ENCODE measurements around the gene SPRED2.

SPRED2 gene

GRCh38 chr2:65413106-65413505 lies 19.3 kb downstream of the SPRED2 start:
- H3K9me3 ChIP-seq (ENCODE audit: insufficient read depth, low read length), result no peaks in the 10 kb centered on the region
- no peaks in the 10 kb centered on the region for H3K4me1 ChIP-seq (ENCODE audit: insufficient read depth, insufficient read length)
- H3K27me3 ChIP-seq (ENCODE audit: insufficient read depth, insufficient read length), result no peaks in the 10 kb centered on the region
- no peak overlapping the region for H3K9ac ChIP-seq (ENCODE audit: insufficient read length, low read depth)
- TF ChIP-seq SUZ12 (IDR thresholded peaks at IDR 0.05; ENCODE audit: extremely low read depth, insufficient read depth, insufficient read length) (no peak), ZNF274 (IDR thresholded peaks at IDR 0.05; ENCODE audit: low read depth, low read length) (no peak), YY1 (IDR thresholded peaks at IDR 0.05; ENCODE audit: insufficient read depth, insufficient read length) (no peak)
- H3K36me3 ChIP-seq (ENCODE audit: insufficient read depth, insufficient read length, low read length), result no peaks in the 10 kb centered on the region
- H3K4me3 ChIP-seq (ENCODE audit: insufficient read length, low read depth), result no peak overlapping the region
- DNase-seq (ENCODE audit: low read depth, low spot score), result no peak

DNA sequence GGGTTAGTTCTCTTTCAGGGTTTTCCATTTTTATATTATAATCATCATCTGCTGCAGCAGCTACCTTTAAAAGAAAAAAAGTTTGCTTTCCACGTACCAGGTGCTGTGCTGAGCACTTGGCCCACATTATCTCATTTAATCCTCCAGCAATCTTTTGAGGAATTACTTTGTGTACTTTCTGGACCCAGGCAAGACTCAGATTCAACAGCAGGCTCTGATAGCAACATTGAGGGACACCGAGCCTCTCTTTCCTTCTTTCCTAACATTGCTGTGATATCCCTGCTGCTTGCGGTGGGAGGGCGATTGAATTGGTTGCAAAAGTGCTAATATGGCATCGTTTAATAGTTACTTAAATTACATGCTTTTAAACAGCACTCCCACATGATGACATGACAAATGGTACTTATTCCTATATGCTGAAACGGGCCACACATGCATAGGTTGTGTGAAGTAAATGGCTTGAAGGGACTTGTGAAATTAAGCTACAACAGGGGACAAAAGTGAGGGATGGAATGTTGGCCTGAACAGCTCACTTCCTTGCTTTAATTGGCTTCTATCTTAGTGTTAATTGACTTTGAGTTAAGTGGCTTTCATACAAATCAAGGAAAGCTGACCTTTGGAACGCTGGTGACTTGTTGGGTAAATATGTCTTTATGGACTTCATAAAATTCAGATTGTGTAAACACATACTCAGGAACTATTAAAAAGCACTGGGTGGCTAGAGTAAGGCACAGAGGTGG lies 21.2 kb downstream of the SPRED2 start:
- Histone ChIP-seq H3K36me3 (ENCODE audit: insufficient read depth, insufficient read length, low read length) (no peaks in the 10 kb centered on the region), H3K4me3 (ENCODE audit: insufficient read length, low read depth) (no peak overlapping the region), H3K9ac (ENCODE audit: insufficient read length, low read depth) (no peak overlapping the region), H3K4me1 (ENCODE audit: insufficient read depth, insufficient read length) (no peaks in the 10 kb centered on the region), H3K9me3 (ENCODE audit: insufficient read depth, low read length) (no peaks in the 10 kb centered on the region), H3K27me3 (ENCODE audit: insufficient read depth, insufficient read length) (no peaks in the 10 kb centered on the region)
- TF ChIP-seq SUZ12 (IDR thresholded peaks at IDR 0.05; ENCODE audit: extremely low read depth, insufficient read depth, insufficient read length) (no peak), YY1 (IDR thresholded peaks at IDR 0.05; ENCODE audit: insufficient read depth, insufficient read length) (no peak), ZNF274 (IDR thresholded peaks at IDR 0.05; ENCODE audit: low read depth, low read length) (no peak)
- no peak for DNase-seq (ENCODE audit: low read depth, low spot score)

GRCh38 chr2:65409045-65409444 lies 23.4 kb downstream of the SPRED2 start:
- Histone ChIP-seq H3K9me3 (ENCODE audit: insufficient read depth, low read length) (no peaks in the 10 kb centered on the region), H3K4me1 (ENCODE audit: insufficient read depth, insufficient read length) (no peaks in the 10 kb centered on the region), H3K36me3 (ENCODE audit: insufficient read depth, insufficient read length, low read length) (no peaks in the 10 kb centered on the region), H3K9ac (ENCODE audit: insufficient read length, low read depth) (no peak overlapping the region), H3K4me3 (ENCODE audit: insufficient read length, low read depth) (no peak overlapping the region), H3K27me3 (ENCODE audit: insufficient read depth, insufficient read length) (no peaks in the 10 kb centered on the region)
- TF ChIP-seq YY1 (IDR thresholded peaks at IDR 0.05; ENCODE audit: insufficient read depth, insufficient read length) (no peak), ZNF274 (IDR thresholded peaks at IDR 0.05; ENCODE audit: low read depth, low read length) (no peak), SUZ12 (IDR thresholded peaks at IDR 0.05; ENCODE audit: extremely low read depth, insufficient read depth, insufficient read length) (no peak)
- DNase-seq (ENCODE audit: low read depth, low spot score), result no peak

DNA sequence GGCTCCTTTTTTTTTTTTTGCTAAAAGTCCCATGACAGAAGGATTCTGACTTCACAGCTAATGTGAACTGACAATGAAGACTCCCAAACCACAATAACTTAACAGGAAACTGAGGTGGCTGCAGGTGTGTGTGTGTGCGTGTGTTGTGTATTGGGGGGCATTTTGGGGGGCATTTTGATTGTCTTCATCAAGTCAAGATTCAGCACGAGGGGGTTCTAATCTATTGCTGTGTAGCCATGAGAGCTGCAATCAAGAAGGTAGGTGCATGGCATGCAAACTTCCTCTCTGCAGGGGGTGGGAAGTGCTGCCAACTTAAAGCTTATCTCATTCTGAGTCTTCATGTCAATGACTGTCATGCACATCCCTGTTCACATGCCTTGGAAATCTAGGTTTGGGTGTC lies 25.2 kb downstream of the SPRED2 start:
- H3K9me3 ChIP-seq (ENCODE audit: insufficient read depth, low read length), result no peaks in the 10 kb centered on the region
- H3K36me3 ChIP-seq (ENCODE audit: insufficient read depth, insufficient read length, low read length), result no peaks in the 10 kb centered on the region
- no peaks in the 10 kb centered on the region for H3K27me3 ChIP-seq (ENCODE audit: insufficient read depth, insufficient read length)
- no peaks in the 10 kb centered on the region for H3K4me1 ChIP-seq (ENCODE audit: insufficient read depth, insufficient read length)
- no peak for DNase-seq (ENCODE audit: low read depth, low spot score)
- H3K9ac ChIP-seq (ENCODE audit: insufficient read length, low read depth), result no peak overlapping the region
- H3K4me3 ChIP-seq (ENCODE audit: insufficient read length, low read depth), result no peak overlapping the region
- TF ChIP-seq SUZ12 (IDR thresholded peaks at IDR 0.05; ENCODE audit: extremely low read depth, insufficient read depth, insufficient read length) (no peak), YY1 (IDR thresholded peaks at IDR 0.05; ENCODE audit: insufficient read depth, insufficient read length) (no peak), ZNF274 (IDR thresholded peaks at IDR 0.05; ENCODE audit: low read depth, low read length) (no peak)

GRCh38 chr2:65404988-65405697 lies 27.3 kb downstream of the SPRED2 start:
- no peaks in the 10 kb centered on the region for H3K4me1 ChIP-seq (ENCODE audit: insufficient read depth, insufficient read length)
- no peaks in the 10 kb centered on the region for H3K9me3 ChIP-seq (ENCODE audit: insufficient read depth, low read length)
- TF ChIP-seq SUZ12 (IDR thresholded peaks at IDR 0.05; ENCODE audit: extremely low read depth, insufficient read depth, insufficient read length) (no peak), YY1 (IDR thresholded peaks at IDR 0.05; ENCODE audit: insufficient read depth, insufficient read length) (no peak), ZNF274 (IDR thresholded peaks at IDR 0.05; ENCODE audit: low read depth, low read length) (no peak)

DNA sequence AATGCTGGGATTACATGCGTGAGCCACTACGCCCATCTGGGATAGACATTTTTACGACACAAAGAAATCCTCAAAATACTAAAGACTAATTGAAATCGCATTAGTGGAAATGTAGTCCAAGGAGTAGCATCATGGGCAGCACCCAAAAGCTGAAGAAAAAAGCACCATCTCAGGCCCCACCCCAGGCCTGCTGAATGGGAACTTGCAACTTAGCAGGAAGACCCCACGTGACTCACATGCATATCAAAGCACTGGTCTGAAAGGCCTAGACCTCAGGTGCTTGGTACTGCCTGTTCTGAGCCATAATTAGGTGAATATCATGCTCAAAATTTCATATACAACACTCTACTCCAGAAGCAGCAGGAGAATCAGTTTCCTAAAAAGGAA lies 28.9 kb downstream of the SPRED2 start:
- no peak overlapping the region for H3K4me3 ChIP-seq (ENCODE audit: insufficient read length, low read depth)
- no peak for TF ChIP-seq YY1 (IDR thresholded peaks at IDR 0.05; ENCODE audit: insufficient read depth, insufficient read length)
- no peak for TF ChIP-seq SUZ12 (IDR thresholded peaks at IDR 0.05; ENCODE audit: extremely low read depth, insufficient read depth, insufficient read length)
- TF ChIP-seq ZNF274 (IDR thresholded peaks at IDR 0.05; ENCODE audit: low read depth, low read length), result no peak
- no peaks in the 10 kb centered on the region for H3K27me3 ChIP-seq (ENCODE audit: insufficient read depth, insufficient read length)
- DNase-seq (ENCODE audit: low read depth, low spot score), result no peak
- H3K9ac ChIP-seq (ENCODE audit: insufficient read length, low read depth), result no peak overlapping the region
- H3K9me3 ChIP-seq (ENCODE audit: insufficient read depth, low read length), result no peaks in the 10 kb centered on the region
- H3K4me1 ChIP-seq (ENCODE audit: insufficient read depth, insufficient read length), result no peaks in the 10 kb centered on the region
- no peaks in the 10 kb centered on the region for H3K36me3 ChIP-seq (ENCODE audit: insufficient read depth, insufficient read length, low read length)

More at GRCh38 chr2:65404988-65405697, 27.3 kb downstream of the SPRED2 start:
- no peak for DNase-seq (ENCODE audit: low read depth, low spot score)
- Histone ChIP-seq H3K9ac (ENCODE audit: insufficient read length, low read depth) (no peak overlapping the region), H3K4me3 (ENCODE audit: insufficient read length, low read depth) (no peak overlapping the region), H3K27me3 (ENCODE audit: insufficient read depth, insufficient read length) (no peaks in the 10 kb centered on the region), H3K36me3 (ENCODE audit: insufficient read depth, insufficient read length, low read length) (no peaks in the 10 kb centered on the region)

GRCh38 chr2:65402780-65403528 lies 29.4 kb downstream of the SPRED2 start:
- no peaks in the 10 kb centered on the region for H3K36me3 ChIP-seq (ENCODE audit: insufficient read depth, insufficient read length, low read length)
- DNase-seq (ENCODE audit: low read depth, low spot score), result no peak

More at GRCh38 chr2:65402780-65403528, 29.4 kb downstream of the SPRED2 start:
- H3K27me3 ChIP-seq (ENCODE audit: insufficient read depth, insufficient read length), result no peaks in the 10 kb centered on the region
- no peaks in the 10 kb centered on the region for H3K4me1 ChIP-seq (ENCODE audit: insufficient read depth, insufficient read length)
- no peak overlapping the region for H3K4me3 ChIP-seq (ENCODE audit: insufficient read length, low read depth)
- H3K9me3 ChIP-seq (ENCODE audit: insufficient read depth, low read length), result no peaks in the 10 kb centered on the region
- H3K9ac ChIP-seq (ENCODE audit: insufficient read length, low read depth), result no peak overlapping the region
- no peak for TF ChIP-seq ZNF274 (IDR thresholded peaks at IDR 0.05; ENCODE audit: low read depth, low read length)
- TF ChIP-seq SUZ12 (IDR thresholded peaks at IDR 0.05; ENCODE audit: extremely low read depth, insufficient read depth, insufficient read length), result no peak
- no peak for TF ChIP-seq YY1 (IDR thresholded peaks at IDR 0.05; ENCODE audit: insufficient read depth, insufficient read length)
